ENCODE results near the gene PNPLA6. TPM values are rescaled to one million over a fixed set of nuclear protein-coding genes. Genes with fewer than 3 reads are reported as not detected.
A peak's percentile ranks its signal among the peaks of the same experiment; 100 is the strongest.

The PNPLA6 gene
- total RNA-seq, 1 experiment from 2014 or later, result 176 TPM

DNA sequence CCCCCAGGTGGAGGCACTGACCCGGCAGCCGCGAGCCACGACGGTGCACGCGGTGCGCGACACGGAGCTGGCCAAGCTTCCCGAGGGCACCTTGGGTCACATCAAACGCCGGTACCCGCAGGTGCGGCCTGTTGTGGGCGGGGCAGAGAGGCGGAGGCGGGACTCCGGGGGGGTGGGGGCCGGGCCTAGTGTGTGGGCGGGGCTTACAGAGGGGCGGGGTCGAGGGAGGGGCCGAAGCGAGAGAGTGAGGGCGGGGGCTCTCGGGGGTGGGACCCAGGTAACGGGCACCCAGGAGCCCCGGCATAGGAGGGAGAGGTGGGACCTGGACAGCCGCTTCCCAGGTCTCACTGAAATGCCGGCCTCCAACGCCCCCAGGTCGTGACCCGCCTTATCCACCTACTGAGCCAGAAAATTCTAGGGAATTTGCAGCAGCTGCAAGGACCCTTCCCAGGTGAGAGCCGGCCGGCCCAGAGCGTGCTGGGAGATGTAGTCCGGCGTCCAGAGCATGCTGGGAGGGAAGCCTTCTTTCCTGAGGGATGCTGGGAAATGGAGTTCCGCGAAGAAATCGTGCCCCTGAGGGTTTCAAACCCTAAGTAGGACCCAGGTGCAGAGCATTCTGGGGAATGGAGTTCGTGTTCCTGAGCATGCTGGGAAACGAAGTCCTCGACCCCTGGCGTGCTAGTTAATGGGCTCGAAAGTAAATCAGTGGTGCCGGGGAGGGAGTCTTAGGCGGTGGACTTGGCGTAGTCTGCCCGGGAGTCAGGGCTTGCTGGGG is 15.7 kb downstream of the PNPLA6 start:
- ATAC-seq (peak; percentile 73), DNase-seq (ENCODE audit: low read depth, low spot score) (no peak)
- intact Hi-C loops (cut with micrococcal nuclease; ENCODE audit: unreplicated experiment) (no loop called here), in situ Hi-C loops (cut with HindIII; ENCODE audit: low pct_unique_long_range_greater_than_20kb, low sequenced_read_pairs) (no loop called here)
- no peak overlapping the region for H3K4me3 ChIP-seq (ENCODE audit: low read depth in 2 of 2, low read length in 2 of 2)
- no peaks in the 10 kb centered on the region for H3K36me3 ChIP-seq (ENCODE audit: control insufficient read depth, insufficient read depth, low read length)
- TF ChIP-seq CTCF (IDR thresholded peaks at IDR 0.05) (no peak), REST (IDR thresholded peaks at IDR 0.05; ENCODE audit: insufficient read depth in 1 of 2, low read depth in 2 of 2, low read length in 1 of 2) (no peak), TCF7L2 (IDR thresholded peaks at IDR 0.05; ENCODE audit: low read depth, low read length) (no peak), POLR2AphosphoS5 (IDR thresholded peaks at IDR 0.05; ENCODE audit: low read depth, low read length) (no peak), SIN3A (IDR thresholded peaks at IDR 0.05; ENCODE audit: borderline replicate concordance, insufficient read depth, low read depth, low read length) (no peak)
- no peak overlapping the region for H3K27ac ChIP-seq (ENCODE audit: low read length)
- ChIA-PET POLR2A (no interaction called here), CTCF (no interaction called here)
- H3K9me3 ChIP-seq (ENCODE audit: control insufficient read depth, insufficient read depth, low read depth, low read length), result no peaks in the 10 kb centered on the region
- H3K4me1 ChIP-seq (ENCODE audit: control insufficient read depth, insufficient read depth, low read length), result no peaks in the 10 kb centered on the region
- no peaks in the 10 kb centered on the region for H3K27me3 ChIP-seq (ENCODE audit: control insufficient read depth, insufficient read depth, low read length)
- BruUV-seq (replicated peaks), result no TSS peak

GRCh38 chr19:7552781-7553180 is 17.3 kb downstream of the PNPLA6 start:
- TF ChIP-seq REST (IDR thresholded peaks at IDR 0.05; ENCODE audit: insufficient read depth in 1 of 2, low read depth in 2 of 2, low read length in 1 of 2) (no peak), POLR2AphosphoS5 (IDR thresholded peaks at IDR 0.05; ENCODE audit: low read depth, low read length) (no peak), TCF7L2 (IDR thresholded peaks at IDR 0.05; ENCODE audit: low read depth, low read length) (no peak), SIN3A (IDR thresholded peaks at IDR 0.05; ENCODE audit: borderline replicate concordance, insufficient read depth, low read depth, low read length) (no peak), CTCF (IDR thresholded peaks at IDR 0.05) (no peak)
- CTCF ChIA-PET, result no interaction called here
- no peak overlapping the region for H3K27ac ChIP-seq (ENCODE audit: low read length)
- in situ Hi-C loops (cut with HindIII; ENCODE audit: low pct_unique_long_range_greater_than_20kb, low sequenced_read_pairs) (no loop called here), intact Hi-C loops (cut with micrococcal nuclease; ENCODE audit: unreplicated experiment) (no loop called here)
- no peaks in the 10 kb centered on the region for H3K36me3 ChIP-seq (ENCODE audit: control insufficient read depth, insufficient read depth, low read length)
- DNase-seq (ENCODE audit: low read depth, low spot score), result no peak
- H3K9me3 ChIP-seq (ENCODE audit: control insufficient read depth, insufficient read depth, low read depth, low read length), result no peaks in the 10 kb centered on the region
- no peaks in the 10 kb centered on the region for H3K27me3 ChIP-seq (ENCODE audit: control insufficient read depth, insufficient read depth, low read length)
- no peak for ATAC-seq
- H3K4me1 ChIP-seq (ENCODE audit: control insufficient read depth, insufficient read depth, low read length), result no peaks in the 10 kb centered on the region
- POLR2A ChIA-PET, result interaction anchor here (0.6 kb wide), 1 partner anchor 95 kb away, joined by 5 read pairs; no protein-coding TSS in a partner anchor
- no peak overlapping the region for H3K4me3 ChIP-seq (ENCODE audit: low read depth in 2 of 2, low read length in 2 of 2)
- no TSS peak for BruUV-seq (replicated peaks)

Data from Panc1 (cell line).